Esophagus squamous epithelium (tissue), 4 donors: ENCODE measurements around the gene HOATZ.

Experiments
- CTCF ChIP-seq, 6 experiments: fragments of 450-650 bp in 4 of 6; fragments of 200-600 bp in 2 of 6; sonication (generic) in 2 of 6; IDR thresholded peaks; one replicate each; pipeline ENCODE4 v1.5.1; 2016 to 2019; ENCODE audit warnings: antibody characterized with exemption in 6 of 6, mild to moderate bottlenecking in 4 of 6, moderate library complexity in 4 of 6
- POLR2A ChIP-seq, 4 donors: fragments of 450-650 bp; IDR thresholded peaks; one replicate each; pipeline ENCODE4 v1.6.1; 2017; ENCODE audit warnings: antibody characterized with exemption in 4 of 4, mild to moderate bottlenecking in 4 of 4, moderate library complexity in 3 of 4

GRCh38 chr11:111539426-111540113, 25.0 kb downstream of the HOATZ start:
- no peak for TF ChIP-seq CTCF (IDR thresholded peaks at IDR 0.05)
- TF ChIP-seq POLR2A (IDR thresholded peaks at IDR 0.05), result no peak
